Calu3 (cell line): ENCODE measurements around the gene HOXB4. TPM values are rescaled to one million over a fixed set of nuclear protein-coding genes. Genes with fewer than 3 reads are reported as not detected.

ENCODE experiments used
- BruUV-seq: library from RNA; stranded (reverse); fragments of 400-500 nt; replicated peaks from 2 replicates; lab custom pipeline; 2021; lab: Mats Ljungman, UMichigan
- CTCF ChIA-PET: fragments of 300-600 bp; sonication (Branson Sonifier 250); formaldehyde crosslinking; loops from one replicate; lab custom pipeline; 2022; ENCODE audit warnings: antibody characterized with exemption; lab: Charles Lee
- DNase-seq: peaks from one replicate; pipeline ENCODE4 v3.0.0; 2022
- H3K27ac Mint-ChIP-seq: one replicate; pipeline ENCODE4 v1.8.0; 2022; ENCODE audit warnings: mixed read lengths; ENCODE audit not compliant: unreplicated experiment
- H3K27me3 Mint-ChIP-seq: one replicate; pipeline ENCODE4 v1.8.0; 2022; ENCODE audit warnings: mixed read lengths; ENCODE audit not compliant: unreplicated experiment
- H3K36me3 Mint-ChIP-seq: one replicate; pipeline ENCODE4 v1.8.0; 2022; ENCODE audit warnings: mild to moderate bottlenecking, moderate library complexity, mixed read lengths; ENCODE audit not compliant: insufficient read depth, unreplicated experiment
- H3K4me1 Mint-ChIP-seq: one replicate; pipeline ENCODE4 v1.8.0; 2022; ENCODE audit warnings: mild to moderate bottlenecking, low read depth, mixed read lengths; ENCODE audit not compliant: unreplicated experiment
- H3K4me3 Mint-ChIP-seq: one replicate; pipeline ENCODE4 v1.8.0; 2022; ENCODE audit warnings: mild to moderate bottlenecking, low read depth, moderate library complexity, mixed read lengths; ENCODE audit not compliant: unreplicated experiment
- H3K9me3 Mint-ChIP-seq: one replicate; pipeline ENCODE4 v1.8.0; 2022; ENCODE audit warnings: low read depth, mixed read lengths; ENCODE audit not compliant: unreplicated experiment
- CTCF ChIP-seq: fragments of 200-600 bp; IDR thresholded peaks from one replicate; pipeline ENCODE4 v1.8.0; 2022; ENCODE audit warnings: antibody characterized with exemption; ENCODE audit not compliant: unreplicated experiment
- intact Hi-C: fragments of 100-400 bp; cut with micrococcal nuclease; formaldehyde crosslinking; loops from one replicate; pipeline ENCODE4 v1.10.0; 2022; ENCODE audit not compliant: unreplicated experiment
- total RNA-seq: library from RNA; stranded (reverse); gene quantifications from 2 replicates; pipeline ENCODE4 v1.2.3, GENCODE V29; 2022

The HOXB4 gene
- total RNA-seq, 1 experiment from 2014 or later, result 28.0 TPM

GRCh38 chr17:48571826-48572417 is 6.2 kb downstream of the HOXB4 start:
- DNase-seq, result no peak
- Mint-ChIP-seq H3K4me1 (peaks cover 39% of the 10 kb centered on the region), H3K27me3 (no peaks in the 10 kb centered on the region), H3K9me3 (no peaks in the 10 kb centered on the region), H3K36me3 (peaks cover 86% of the 10 kb centered on the region), H3K4me3 (no peak overlapping the region), H3K27ac (peak overlapping the region; percentile 66)
- BruUV-seq, result no TSS peak
- TF ChIP-seq CTCF, result no peak
- CTCF ChIA-PET, result no interaction called here
- intact Hi-C loops, result no loop called here

DNA sequence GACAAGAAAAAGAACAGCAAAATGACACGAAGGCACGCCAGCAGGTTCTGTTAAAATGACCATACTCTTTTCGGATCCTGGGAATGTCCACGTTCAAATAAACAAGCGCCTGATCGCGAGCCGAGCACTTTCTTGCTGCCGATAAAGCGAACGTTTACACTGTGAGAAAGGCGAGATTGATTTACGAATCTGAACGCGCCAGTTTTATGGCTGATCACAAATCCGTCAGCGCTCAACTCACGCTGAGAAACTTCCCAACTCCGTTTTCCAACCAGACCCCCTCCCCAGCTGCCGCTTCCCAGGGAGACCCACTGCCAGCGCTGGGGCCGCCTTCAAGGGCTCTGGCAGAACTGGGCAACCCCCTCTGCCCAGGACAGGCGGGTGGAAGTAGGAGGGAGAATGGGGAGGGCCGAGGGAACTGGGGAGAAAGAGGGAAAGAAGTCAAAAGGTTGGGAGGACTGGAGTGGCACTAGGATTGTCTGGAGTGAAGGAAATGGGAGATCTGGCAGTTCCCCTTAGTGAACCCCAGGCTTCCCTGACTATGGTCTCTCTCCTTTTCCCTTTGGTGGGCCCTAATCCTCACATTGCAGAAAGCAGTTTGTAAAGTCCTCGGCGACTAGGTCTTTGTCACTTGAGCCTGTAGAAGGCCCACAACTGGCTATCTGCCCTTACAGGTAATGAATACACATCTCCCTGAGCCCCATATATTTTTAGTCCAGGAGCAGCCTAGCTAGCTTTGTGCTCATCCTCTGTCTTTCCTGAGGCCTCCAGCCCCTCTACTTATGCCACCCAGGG is 6.9 kb downstream of the HOXB4 start:
- no peak for DNase-seq
- H3K4me3 Mint-ChIP-seq, result no peak overlapping the region
- peaks cover 32% of the 10 kb centered on the region for H3K4me1 Mint-ChIP-seq
- CTCF ChIA-PET, result no interaction called here
- peaks cover 79% of the 10 kb centered on the region for H3K36me3 Mint-ChIP-seq
- intact Hi-C loops, result no loop called here
- H3K27ac Mint-ChIP-seq, result peak overlapping the region; percentile 66
- no TSS peak for BruUV-seq
- no peaks in the 10 kb centered on the region for H3K27me3 Mint-ChIP-seq
- TF ChIP-seq CTCF, result no peak
- H3K9me3 Mint-ChIP-seq, result no peaks in the 10 kb centered on the region

DNA sequence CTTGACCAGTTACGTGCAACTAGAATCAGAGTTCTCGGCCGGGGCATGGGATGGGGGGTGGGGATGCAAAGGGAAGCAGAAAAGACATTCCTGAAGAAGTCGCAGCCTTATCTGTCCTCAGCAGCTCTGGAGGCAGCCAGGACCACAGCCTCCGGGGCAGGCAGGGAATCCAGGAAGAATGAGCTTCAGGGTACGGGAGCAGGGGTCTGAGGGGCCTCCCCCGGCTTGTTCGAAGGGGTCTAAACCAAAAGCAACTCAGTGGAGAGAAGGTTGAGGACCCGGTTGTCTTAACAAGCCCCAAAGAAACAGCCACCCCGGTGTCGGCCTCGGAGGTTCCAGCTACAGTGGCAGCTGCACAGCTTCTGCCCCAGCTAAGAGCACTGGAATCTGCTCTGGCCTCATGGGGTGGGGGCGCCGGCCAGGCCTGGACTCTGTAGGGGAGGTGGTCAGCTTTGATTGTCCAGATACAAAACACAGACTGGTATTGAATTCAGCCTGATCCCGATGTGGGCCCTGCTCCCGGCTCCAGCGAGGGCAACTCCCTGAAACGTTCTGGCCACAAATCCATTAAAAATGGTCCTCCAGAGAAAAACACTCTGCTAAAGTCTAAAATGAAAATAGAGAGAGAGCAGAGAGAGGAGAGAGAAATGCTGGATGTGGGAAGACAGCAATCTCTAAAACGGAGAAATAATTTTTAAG is 7.7 kb downstream of the HOXB4 start:
- intact Hi-C loops, result no loop called here
- Mint-ChIP-seq H3K4me1 (peaks cover 32% of the 10 kb centered on the region), H3K9me3 (no peaks in the 10 kb centered on the region), H3K36me3 (peaks cover 72% of the 10 kb centered on the region), H3K27ac (peak overlapping the region; percentile 66), H3K4me3 (no peak overlapping the region), H3K27me3 (no peaks in the 10 kb centered on the region)
- DNase-seq, result no peak
- TF ChIP-seq CTCF, result no peak
- BruUV-seq, result no TSS peak
- CTCF ChIA-PET, result interaction anchor here (0.5 kb wide), 1 partner anchor 219 kb away, joined by 5 read pairs; no protein-coding TSS in a partner anchor

GRCh38 chr17:48569674-48570324 is 8.4 kb downstream of the HOXB4 start:
- CTCF ChIA-PET, result interaction anchor here (0.5 kb wide), 1 partner anchor 218 kb away, joined by 3 read pairs; no protein-coding TSS in a partner anchor
- no TSS peak for BruUV-seq
- Mint-ChIP-seq H3K4me3 (no peak overlapping the region), H3K27me3 (no peaks in the 10 kb centered on the region), H3K36me3 (peaks cover 66% of the 10 kb centered on the region), H3K27ac (peak overlapping the region; percentile 66), H3K9me3 (no peaks in the 10 kb centered on the region), H3K4me1 (peaks cover 32% of the 10 kb centered on the region)
- no peak for DNase-seq
- TF ChIP-seq CTCF, result no peak
- intact Hi-C loops, result no loop called here
